SK-N-SH (cell line): ENCODE results near the gene POLDIP3. TPM values are rescaled to one million over a fixed set of nuclear protein-coding genes. Genes with fewer than 3 reads are reported as not detected.

Experiments used
- CTCF ChIA-PET: fragments of 300-600, 350-600 bp; formaldehyde crosslinking; extraction: SDS; loops from one replicate; lab custom pipeline; 2021; lab: Yijun Ruan, JAX
- POLR2A ChIA-PET: fragments of 350-600 bp; sonication (Branson Sonifier 250); formaldehyde crosslinking; extraction: SDS; loops from one replicate; lab custom pipeline; 2020; ENCODE audit warnings: antibody characterized with exemption, inconsistent platforms; lab: Yijun Ruan, JAX
- DNase-seq: peaks from one replicate; pipeline ENCODE4 v3.0.0; 2012
- H2AFZ ChIP-seq: fragments of 200-600 bp; sonication (generic); 2 replicates; pipeline ENCODE4 v1.8.1; 2016; ENCODE audit warnings: antibody characterized with exemption, mild to moderate bottlenecking, low read depth
- H3F3A ChIP-seq: fragments of 200-600 bp; sonication (generic); replicated peaks from 2 replicates; pipeline ENCODE3; 2016; ENCODE audit warnings: antibody characterized with exemption, mild to moderate bottlenecking; ENCODE audit not compliant: insufficient read depth
- H3K27ac ChIP-seq, 2 experiments: fragments of 200-500 bp in 1 of 2; fragments of 200-600 bp in 1 of 2; sonication (Bioruptor generic) in 1 of 2; sonication (generic), shearing (Covaris generic) in 1 of 2; 2 replicates each; pipeline versions ENCODE4 v1.5.1 to v1.6.1; 2014 to 2016; ENCODE audit warnings: low read depth in 2 of 2, inconsistent platforms in 1 of 2, low read length in 1 of 2, mild to moderate bottlenecking in 1 of 2, mixed read lengths in 1 of 2
- H3K27me3 ChIP-seq: fragments of 200-600 bp; sonication (generic), shearing (Covaris generic); 2 replicates; pipeline ENCODE4 v1.6.1; 2016; ENCODE audit warnings: mixed run types; ENCODE audit not compliant: insufficient read depth
- H3K36me3 ChIP-seq, 2 experiments: fragments of 200-500 bp in 1 of 2; fragments of 200-600 bp in 1 of 2; sonication (Bioruptor generic) in 1 of 2; sonication (generic) in 1 of 2; replicated peaks in 1 of 2; 2 replicates each; pipeline versions ENCODE3 to v1.5.1; 2014 to 2016; ENCODE audit warnings: low read length in 1 of 2, mild to moderate bottlenecking in 1 of 2; ENCODE audit not compliant: insufficient read depth in 2 of 2, control insufficient read depth in 1 of 2
- H3K4me1 ChIP-seq, 2 experiments: fragments of 200-500 bp in 1 of 2; fragments of 200-600 bp in 1 of 2; sonication (Bioruptor generic) in 1 of 2; sonication (generic), shearing (Covaris generic) in 1 of 2; 2 replicates each; pipeline versions ENCODE4 v1.5.1 to v1.6.1; 2014 to 2016; ENCODE audit warnings: low read depth in 1 of 2, low read length in 1 of 2, mixed run types in 1 of 2; ENCODE audit not compliant: insufficient read depth in 2 of 2, control insufficient read depth in 1 of 2
- H3K4me2 ChIP-seq: fragments of 200-600 bp; sonication (generic), shearing (Covaris generic); 2 replicates; pipeline ENCODE4 v1.6.1; 2017; ENCODE audit warnings: mixed run types
- H3K4me3 ChIP-seq, 2 experiments: fragments of 200-500 bp in 1 of 2; fragments of 200-600 bp in 1 of 2; sonication (Bioruptor generic) in 1 of 2; sonication (generic), shearing (Covaris generic) in 1 of 2; 2 replicates each; pipeline versions ENCODE4 v1.5.1 to v1.8.1; 2014 to 2016; ENCODE audit warnings: low read depth in 2 of 2, inconsistent platforms in 1 of 2, low read length in 1 of 2, mild to moderate bottlenecking in 1 of 2, mixed read lengths in 1 of 2, moderate library complexity in 1 of 2
- H3K79me2 ChIP-seq: fragments of 200-600 bp; sonication (generic); 2 replicates; pipeline ENCODE4 v1.8.1; 2017; ENCODE audit warnings: mild to moderate bottlenecking; ENCODE audit not compliant: insufficient read depth
- H3K9ac ChIP-seq: fragments of 200-600 bp; sonication (generic); 2 replicates; pipeline ENCODE4 v1.6.1; 2017; ENCODE audit warnings: mixed run types
- H3K9me2 ChIP-seq: fragments of 200-600 bp; sonication (generic); 2 replicates; pipeline ENCODE4 v1.6.1; 2017; ENCODE audit warnings: mixed run types
- H3K9me3 ChIP-seq: fragments of 200-600 bp; sonication (generic); 2 replicates; pipeline ENCODE4 v1.6.1; 2017; ENCODE audit warnings: mixed run types, mild to moderate bottlenecking, moderate library complexity
- H4K20me1 ChIP-seq: fragments of 200-600 bp; sonication (generic); 2 replicates; pipeline ENCODE4 v1.6.1; 2017; ENCODE audit warnings: mild to moderate bottlenecking, mixed run types; ENCODE audit not compliant: insufficient read depth
- CTCF ChIP-seq: fragments of 200-600 bp; sonication (generic); IDR thresholded peaks from 2 replicates; pipeline ENCODE4 v1.6.1; 2017; ENCODE audit warnings: antibody characterized with exemption, mild to moderate bottlenecking, moderate library complexity
- ELF1 ChIP-seq: IDR thresholded peaks from 2 replicates; pipeline ENCODE4 v1.4.0; 2012
- FOSL2 ChIP-seq: IDR thresholded peaks from 2 replicates; pipeline ENCODE4 v1.4.0; 2012; ENCODE audit warnings: low read depth, mild to moderate bottlenecking, moderate library complexity, borderline replicate concordance
- FOXJ3 ChIP-seq: sonication (generic); formaldehyde crosslinking; IDR thresholded peaks from 2 replicates; pipeline ENCODE4 v1.5.1; 2020; ENCODE audit warnings: mild to moderate bottlenecking, missing genetic modification reagents
- FOXM1 ChIP-seq: IDR thresholded peaks from 2 replicates; pipeline ENCODE4 v1.4.0; 2012; ENCODE audit warnings: low read depth, mild to moderate bottlenecking
- GATA2 ChIP-seq: sonication (generic); formaldehyde crosslinking; IDR thresholded peaks from 2 replicates; pipeline ENCODE4 v1.5.0; 2020; ENCODE audit warnings: mild to moderate bottlenecking, missing genetic modification reagents
- IRF3 ChIP-seq: fragments of 150-350 bp; IDR thresholded peaks from 2 replicates; pipeline ENCODE4 v1.6.1; 2016; ENCODE audit warnings: mild to moderate bottlenecking, low read depth, low read length
- JUND ChIP-seq: IDR thresholded peaks from 2 replicates; pipeline ENCODE4 v1.4.0; 2012
- NFIC ChIP-seq: IDR thresholded peaks from 2 replicates; pipeline ENCODE4 v1.4.0; 2012; ENCODE audit warnings: borderline replicate concordance
- NRF1 ChIP-seq: IDR thresholded peaks from 2 replicates; pipeline ENCODE4 v1.6.1; 2012; ENCODE audit warnings: low read depth, mild to moderate bottlenecking, low read length
- RAD21 ChIP-seq: IDR thresholded peaks from 2 replicates; pipeline ENCODE4 v1.6.1; 2012; ENCODE audit warnings: mild to moderate bottlenecking, low read length
- SIN3A ChIP-seq: IDR thresholded peaks from 2 replicates; pipeline ENCODE4 v1.6.1; 2012; ENCODE audit warnings: low read depth, mild to moderate bottlenecking, low read length, moderate library complexity, borderline replicate concordance
- SMC3 ChIP-seq: IDR thresholded peaks from 2 replicates; pipeline ENCODE4 v1.6.1; 2012; ENCODE audit warnings: low read depth, low read length, improper control_type of control experiment
- TCF12 ChIP-seq: IDR thresholded peaks from 2 replicates; pipeline ENCODE4 v1.4.0; 2012
- YY1 ChIP-seq: IDR thresholded peaks from 2 replicates; pipeline ENCODE4 v1.4.0; 2012; ENCODE audit warnings: low read depth, mild to moderate bottlenecking
- WGBS: methylation state at CpG from one replicate; pipeline ENCODE4 v1.1.6; 2017; ENCODE audit warnings: low lambda C conversion rate; 5-methylcytosine and 5-hydroxymethylcytosine counted together
- polyA plus RNA-seq, 3 experiments: library from polyadenylated mRNA; depleted of rRNA; stranded (reverse); fragments of >200 nt; gene quantifications; 2 replicates each; pipeline ENCODE4 v1.2.3, GENCODE V29; 2012
- TF ChIP-seq, protein P1 (sequence below): IDR thresholded peaks from 2 replicates; pipeline ENCODE4 v1.6.1; 2012; ENCODE audit warnings: mild to moderate bottlenecking, low read depth, low read length, moderate library complexity
- TF ChIP-seq, protein P2 (sequence below): IDR thresholded peaks from 2 replicates; pipeline ENCODE4 v1.4.0; 2012; ENCODE audit warnings: low read depth
- TF ChIP-seq, protein P3 (sequence below): IDR thresholded peaks from 2 replicates; pipeline ENCODE4 v1.4.0; 2012; ENCODE audit warnings: low read depth, borderline replicate concordance

Gene POLDIP3
- polyA plus RNA-seq, 1 of the 3 experiments (the other 2 are of a cell fraction) = 18.8 TPM

DNA sequence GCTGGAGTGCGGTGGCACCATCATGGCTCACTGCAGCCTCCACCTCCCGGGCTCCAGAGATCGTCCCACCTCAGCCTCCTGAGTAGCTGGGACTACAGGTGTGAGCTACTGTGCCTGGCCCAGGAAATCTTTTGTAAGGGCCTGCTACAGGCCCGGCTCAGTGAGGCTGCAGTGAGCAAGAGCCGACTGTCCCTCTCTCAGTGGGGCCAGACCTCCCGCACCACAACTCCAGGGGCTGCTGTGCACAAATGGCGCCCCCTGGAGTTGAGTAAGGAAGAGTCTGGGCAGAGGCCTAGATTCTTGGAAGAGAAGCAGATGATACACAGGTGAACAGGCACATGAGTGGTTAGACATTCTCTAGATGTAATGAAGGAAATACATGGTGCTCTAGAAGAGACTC is 53.9 kb downstream of the POLDIP3 start:
- Histone ChIP-seq H3K27me3 (no peaks in the 10 kb centered on the region), H3K27ac (no peak overlapping the region), H3K4me3 (no peak overlapping the region), H3K9me2 (no peaks in the 10 kb centered on the region), H3K4me2 (no peak overlapping the region), H3K9me3 (no peaks in the 10 kb centered on the region), H3F3A (no peaks in the 10 kb centered on the region), H2AFZ (no peak overlapping the region), H3K36me3 (no peaks in the 10 kb centered on the region), H4K20me1 (no peaks in the 10 kb centered on the region), H3K79me2 (no peaks in the 10 kb centered on the region), H3K4me1 (peaks cover 0 to 13% of the 10 kb centered on the region in 2 experiments; a peak in 1 of 4 replicates), H3K9ac (no peak overlapping the region)
- 62% methylated on average over 4 of the region's 7 CpGs for WGBS
- CTCF ChIA-PET = interaction anchor here (0.7 to 1.7 kb wide), 3 partner anchors 9 to 27 kb away, joined by 3 to 6 read pairs (median 6); no protein-coding TSS in a partner anchor
- POLR2A ChIA-PET = interaction anchor here (0.5 kb wide), 1 partner anchor 22 kb away, joined by 3 read pairs; no protein-coding TSS in a partner anchor
- DNase-seq = peak; percentile 59
- TF ChIP-seq SMC3 = peak; percentile 7; the same call in 1 of the 2 replicates
- peak; percentile 40 for TF ChIP-seq RAD21
- TF ChIP-seq NRF1 = no peak
- no peak for TF ChIP-seq JUND
- peak; percentile 49 for TF ChIP-seq CTCF
- TF ChIP-seq FOXM1 = no peak
- TF ChIP-seq FOSL2 = no peak
- TF ChIP-seq, protein P1, sequence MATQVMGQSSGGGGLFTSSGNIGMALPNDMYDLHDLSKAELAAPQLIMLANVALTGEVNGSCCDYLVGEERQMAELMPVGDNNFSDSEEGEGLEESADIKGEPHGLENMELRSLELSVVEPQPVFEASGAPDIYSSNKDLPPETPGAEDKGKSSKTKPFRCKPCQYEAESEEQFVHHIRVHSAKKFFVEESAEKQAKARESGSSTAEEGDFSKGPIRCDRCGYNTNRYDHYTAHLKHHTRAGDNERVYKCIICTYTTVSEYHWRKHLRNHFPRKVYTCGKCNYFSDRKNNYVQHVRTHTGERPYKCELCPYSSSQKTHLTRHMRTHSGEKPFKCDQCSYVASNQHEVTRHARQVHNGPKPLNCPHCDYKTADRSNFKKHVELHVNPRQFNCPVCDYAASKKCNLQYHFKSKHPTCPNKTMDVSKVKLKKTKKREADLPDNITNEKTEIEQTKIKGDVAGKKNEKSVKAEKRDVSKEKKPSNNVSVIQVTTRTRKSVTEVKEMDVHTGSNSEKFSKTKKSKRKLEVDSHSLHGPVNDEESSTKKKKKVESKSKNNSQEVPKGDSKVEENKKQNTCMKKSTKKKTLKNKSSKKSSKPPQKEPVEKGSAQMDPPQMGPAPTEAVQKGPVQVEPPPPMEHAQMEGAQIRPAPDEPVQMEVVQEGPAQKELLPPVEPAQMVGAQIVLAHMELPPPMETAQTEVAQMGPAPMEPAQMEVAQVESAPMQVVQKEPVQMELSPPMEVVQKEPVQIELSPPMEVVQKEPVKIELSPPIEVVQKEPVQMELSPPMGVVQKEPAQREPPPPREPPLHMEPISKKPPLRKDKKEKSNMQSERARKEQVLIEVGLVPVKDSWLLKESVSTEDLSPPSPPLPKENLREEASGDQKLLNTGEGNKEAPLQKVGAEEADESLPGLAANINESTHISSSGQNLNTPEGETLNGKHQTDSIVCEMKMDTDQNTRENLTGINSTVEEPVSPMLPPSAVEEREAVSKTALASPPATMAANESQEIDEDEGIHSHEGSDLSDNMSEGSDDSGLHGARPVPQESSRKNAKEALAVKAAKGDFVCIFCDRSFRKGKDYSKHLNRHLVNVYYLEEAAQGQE = no peak
- no peak for TF ChIP-seq FOXJ3 (CRISPR knock-in tag)
- no peak for TF ChIP-seq GATA2 (CRISPR knock-in tag)
- TF ChIP-seq ELF1 = no peak
- TF ChIP-seq, all 33 proteins: peak for 3

GRCh38 chr22:42560381-42560780 is 54.3 kb downstream of the POLDIP3 start:
- ChIA-PET CTCF (interaction anchor here (0.7 to 1.5 kb wide), 2 partner anchors 9 to 15 kb away, joined by 3 to 6 read pairs; no protein-coding TSS in a partner anchor), POLR2A (interaction anchor here (0.5 kb wide), 1 partner anchor 22 kb away, joined by 3 read pairs; no protein-coding TSS in a partner anchor)
- no peak for DNase-seq
- WGBS = 93% methylated on average over 3 of the region's 8 CpGs
- Histone ChIP-seq H3K36me3 (no peaks in the 10 kb centered on the region), H3K4me1 (peaks cover 0 to 13% of the 10 kb centered on the region in 2 experiments; a peak in 1 of 4 replicates), H3K4me2 (no peak overlapping the region), H3K9ac (no peak overlapping the region), H2AFZ (no peak overlapping the region), H3K27me3 (no peaks in the 10 kb centered on the region), H3K27ac (no peak overlapping the region), H3K9me2 (no peaks in the 10 kb centered on the region), H4K20me1 (no peaks in the 10 kb centered on the region), H3K4me3 (no peak overlapping the region), H3K79me2 (no peaks in the 10 kb centered on the region), H3K9me3 (no peaks in the 10 kb centered on the region), H3F3A (no peaks in the 10 kb centered on the region)
- TF ChIP-seq TCF12 (no peak), IRF3 (no peak), CTCF (no peak), YY1 (no peak), NFIC (no peak), SIN3A (no peak)
- TF ChIP-seq, protein P2, sequence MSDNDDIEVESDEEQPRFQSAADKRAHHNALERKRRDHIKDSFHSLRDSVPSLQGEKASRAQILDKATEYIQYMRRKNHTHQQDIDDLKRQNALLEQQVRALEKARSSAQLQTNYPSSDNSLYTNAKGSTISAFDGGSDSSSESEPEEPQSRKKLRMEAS = no peak
- TF ChIP-seq, protein P3, sequence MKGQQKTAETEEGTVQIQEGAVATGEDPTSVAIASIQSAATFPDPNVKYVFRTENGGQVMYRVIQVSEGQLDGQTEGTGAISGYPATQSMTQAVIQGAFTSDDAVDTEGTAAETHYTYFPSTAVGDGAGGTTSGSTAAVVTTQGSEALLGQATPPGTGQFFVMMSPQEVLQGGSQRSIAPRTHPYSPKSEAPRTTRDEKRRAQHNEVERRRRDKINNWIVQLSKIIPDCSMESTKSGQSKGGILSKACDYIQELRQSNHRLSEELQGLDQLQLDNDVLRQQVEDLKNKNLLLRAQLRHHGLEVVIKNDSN = no peak
